HCT116 (cell line): ENCODE results near the gene CNTNAP2. TPM values are rescaled to one million over a fixed set of nuclear protein-coding genes. Genes with fewer than 3 reads are reported as not detected.

ENCODE experiments used
- ATAC-seq: fragments of 200-7000 bp; cut with Tn5 transposase; 2 replicates; pipeline ENCODE4 v1.9.1; 2020; ENCODE audit warnings: mild to moderate bottlenecking, moderate library complexity
- BruUV-seq: library from RNA; stranded (reverse); fragments of 400-500 nt; replicated peaks from 2 replicates; lab custom pipeline; 2021; lab: Mats Ljungman, UMichigan
- CTCF ChIA-PET: fragments of 300-600 bp; sonication (Branson Sonifier 250); formaldehyde crosslinking; loops from one replicate; lab custom pipeline; 2021; ENCODE audit warnings: antibody characterized with exemption; lab: Charles Lee
- POLR2A ChIA-PET: fragments of 300-600, 350-600 bp; sonication (Branson Sonifier 250); formaldehyde crosslinking; loops from one replicate; lab custom pipeline; 2021; ENCODE audit warnings: antibody characterized with exemption; lab: Charles Lee
- RAD21 ChIA-PET, 2 experiments: fragments of 300-600 bp; sonication (Branson Sonifier 250); formaldehyde crosslinking; loops; one replicate each; lab custom pipeline; 2023; ENCODE audit warnings: low total read pairs in 2 of 2; ENCODE audit not compliant: uncharacterized antibody in 2 of 2, unreplicated experiment in 2 of 2, low non-redundant PET in 1 of 2; lab: Charles Lee
- DNase-seq: peaks from one replicate; pipeline ENCODE4 v3.0.0-alpha.2; 2010; ENCODE audit warnings: low read depth, low spot score
- H2AFZ ChIP-seq: fragments of 200-600 bp; shearing (Covaris generic), sonication (generic); 2 replicates; pipeline ENCODE4 v1.6.1; 2017; ENCODE audit warnings: low read depth, mixed run types, mixed read lengths, antibody characterized with exemption, low read length; ENCODE audit not compliant: poor library complexity, severe bottlenecking
- H3K27ac ChIP-seq: 2 replicates; pipeline ENCODE4 v1.5.1; 2012; ENCODE audit warnings: low read depth, low read length
- H3K27me3 ChIP-seq: fragments of 200-600 bp; sonication (generic); 2 replicates; pipeline ENCODE4 v1.6.1; 2016; ENCODE audit warnings: mixed run types, low read length, mixed read lengths; ENCODE audit not compliant: insufficient read depth
- H3K36me3 ChIP-seq, 2 experiments: fragments of 200-500 bp in 1 of 2; fragments of 200-600 bp in 1 of 2; sonication (Bioruptor generic) in 1 of 2; sonication (generic) in 1 of 2; 2 replicates each; pipeline versions ENCODE4 v1.5.1 to v1.6.1; 2014 to 2016; ENCODE audit warnings: low read length in 2 of 2, inconsistent platforms in 1 of 2, mixed read lengths in 1 of 2, mixed run types in 1 of 2; ENCODE audit not compliant: insufficient read depth in 2 of 2, control insufficient read depth in 1 of 2
- H3K4me1 ChIP-seq, 2 experiments: fragments of 200-600 bp in 1 of 2; sonication (generic) in 1 of 2; 2 replicates each; pipeline versions ENCODE4 v1.5.1 to v1.6.1; 2012 to 2017; ENCODE audit warnings: low read length in 2 of 2, inconsistent platforms in 1 of 2, mild to moderate bottlenecking in 1 of 2, mixed read lengths in 1 of 2, mixed run types in 1 of 2, moderate library complexity in 1 of 2; ENCODE audit not compliant: insufficient read depth in 2 of 2, control insufficient read depth in 1 of 2
- H3K4me2 ChIP-seq: fragments of 200-600 bp; sonication (generic); 2 replicates; pipeline ENCODE4 v1.6.1; 2017; ENCODE audit warnings: mixed run types, low read length, mixed read lengths
- H3K4me3 ChIP-seq, 2 experiments: fragments of 200-600 bp in 1 of 2; sonication (generic) in 1 of 2; replicated peaks in 1 of 2; 2 replicates each; pipeline ENCODE4 v1.5.1; 2011 to 2016; ENCODE audit warnings: low read length in 2 of 2, control low read depth in 1 of 2, low read depth in 1 of 2, mild to moderate bottlenecking in 1 of 2, mixed read lengths in 1 of 2, mixed run types in 1 of 2
- H3K79me2 ChIP-seq: fragments of 200-600 bp; sonication (generic); 2 replicates; pipeline ENCODE4 v1.6.1; 2017; ENCODE audit warnings: mild to moderate bottlenecking, mixed run types, low read length, moderate library complexity, mixed read lengths; ENCODE audit not compliant: insufficient read depth
- H3K9ac ChIP-seq: fragments of 200-600 bp; sonication (generic); 2 replicates; pipeline ENCODE4 v1.6.1; 2016; ENCODE audit warnings: low read length, mixed read lengths
- H3K9me2 ChIP-seq: fragments of 200-600 bp; sonication (generic), shearing (Covaris generic); 2 replicates; pipeline ENCODE4 v1.6.1; 2017; ENCODE audit warnings: mixed run types, mild to moderate bottlenecking, moderate library complexity; ENCODE audit not compliant: insufficient read depth
- H3K9me3 ChIP-seq, 2 experiments: fragments of 200-500 bp in 1 of 2; fragments of 200-600 bp in 1 of 2; sonication (Bioruptor generic) in 1 of 2; sonication (generic) in 1 of 2; 2 replicates each; pipeline ENCODE4 v1.6.1; 2014 to 2017; ENCODE audit warnings: low read length in 2 of 2, mixed read lengths in 2 of 2, inconsistent platforms in 1 of 2, low read depth in 1 of 2, mild to moderate bottlenecking in 1 of 2, mixed run types in 1 of 2, moderate library complexity in 1 of 2; ENCODE audit not compliant: control insufficient read depth in 1 of 2, insufficient read depth in 1 of 2
- H4K20me1 ChIP-seq: fragments of 200-600 bp; sonication (generic), shearing (Covaris generic); 2 replicates; pipeline ENCODE4 v1.6.1; 2017; ENCODE audit warnings: mixed run types, mild to moderate bottlenecking, moderate library complexity; ENCODE audit not compliant: insufficient read depth
- ATF3 ChIP-seq: IDR thresholded peaks from 2 replicates; pipeline ENCODE4 v1.6.1; 2012
- CEBPB ChIP-seq: IDR thresholded peaks from 2 replicates; pipeline ENCODE4 v1.6.1; 2012; ENCODE audit warnings: low read depth
- CTCF ChIP-seq, 3 experiments: fragments of 200-600 bp in 1 of 3; sonication (generic) in 1 of 3; IDR thresholded peaks in 2 of 3; conservative IDR thresholded peaks in 1 of 3; 2 replicates each; pipeline ENCODE4 v1.5.1; 2012 to 2017; ENCODE audit warnings: low read depth in 2 of 3, low read length in 2 of 3, antibody characterized with exemption in 1 of 3, borderline replicate concordance in 1 of 3, control low read depth in 1 of 3, mild to moderate bottlenecking in 1 of 3, mixed read lengths in 1 of 3, mixed run types in 1 of 3, moderate library complexity in 1 of 3; ENCODE audit not compliant: insufficient read depth in 1 of 3
- EGR1 ChIP-seq: IDR thresholded peaks from 2 replicates; pipeline ENCODE4 v1.6.1; 2012; ENCODE audit warnings: low read depth
- ELF1 ChIP-seq: IDR thresholded peaks from 2 replicates; pipeline ENCODE4 v1.6.1; 2012; ENCODE audit warnings: low read depth, borderline replicate concordance
- EZH2 ChIP-seq: fragments of 200-600 bp; sonication (generic); IDR thresholded peaks from 2 replicates; pipeline ENCODE4 v1.6.1; 2017; ENCODE audit warnings: antibody characterized with exemption, mixed run types
- POLR2A ChIP-seq: IDR thresholded peaks from 2 replicates; pipeline ENCODE4 v1.7.0; 2011; ENCODE audit warnings: borderline replicate concordance; ENCODE audit not compliant: insufficient read depth, insufficient read length; ENCODE audit errors: extremely low read depth
- RAD21 ChIP-seq: IDR thresholded peaks from 2 replicates; pipeline ENCODE4 v1.6.1; 2012; ENCODE audit warnings: low read depth, mild to moderate bottlenecking
- REST ChIP-seq: IDR thresholded peaks from 2 replicates; pipeline ENCODE4 v1.6.1; 2012; ENCODE audit warnings: low read depth
- SIN3A ChIP-seq: IDR thresholded peaks from 2 replicates; pipeline ENCODE4 v1.6.1; 2012; ENCODE audit warnings: low read depth
- SP1 ChIP-seq: IDR thresholded peaks from 2 replicates; pipeline ENCODE4 v1.6.1; 2012; ENCODE audit warnings: low read depth
- SRF ChIP-seq: IDR thresholded peaks from 2 replicates; pipeline ENCODE4 v1.6.1; 2012; ENCODE audit warnings: low read depth
- TCF7L2 ChIP-seq: IDR thresholded peaks from 2 replicates; pipeline ENCODE4 v1.7.0; 2011; ENCODE audit warnings: borderline replicate concordance, inconsistent platforms; ENCODE audit not compliant: insufficient read depth, insufficient read length; ENCODE audit errors: extremely low read depth
- YY1 ChIP-seq: IDR thresholded peaks from 2 replicates; pipeline ENCODE4 v1.6.1; 2011; ENCODE audit warnings: low read length, low read depth, moderate library complexity, mild to moderate bottlenecking; ENCODE audit not compliant: insufficient replicate concordance; ENCODE audit errors: extremely low read depth
- ZNF274 ChIP-seq: fragments of 200-500 bp; sonication (Bioruptor generic); IDR thresholded peaks from 2 replicates; pipeline ENCODE4 v1.6.1; 2014; ENCODE audit warnings: mild to moderate bottlenecking, low read depth, low read length, inconsistent platforms
- intact Hi-C: fragments of 100-400 bp; cut with micrococcal nuclease; formaldehyde crosslinking; loops from 2 replicates; pipeline ENCODE4 v1.10.0; 2022
- total RNA-seq: library from RNA; stranded (reverse); gene quantifications from one replicate; pipeline ENCODE4 v1.2.1, GENCODE V29; 2021; ENCODE audit not compliant: unreplicated experiment

CNTNAP2 gene
- total RNA-seq, 1 experiment from 2014 or later = 0.37 TPM

DNA sequence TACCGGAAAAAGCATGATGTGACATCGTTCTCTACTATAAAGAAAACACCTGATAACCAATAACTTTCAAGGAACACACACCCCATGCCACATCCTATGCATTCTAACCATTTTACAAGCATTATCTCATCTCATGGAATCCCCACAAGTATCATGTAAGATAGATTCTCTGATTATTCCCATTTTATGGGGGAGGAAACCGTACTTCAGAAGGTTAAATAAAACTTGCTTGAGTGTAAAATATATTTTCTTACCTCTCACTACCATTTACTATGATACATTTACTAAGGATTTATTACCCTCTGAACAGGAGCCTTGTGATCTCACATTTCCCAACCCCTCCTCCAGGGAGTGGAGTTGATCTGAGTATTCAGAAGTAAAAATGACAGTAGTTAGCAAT, 522.7 kb downstream of the CNTNAP2 start:
- no peak for TF ChIP-seq ATF3
- TF ChIP-seq SIN3A = no peak
- no peak for TF ChIP-seq POLR2A
- TF ChIP-seq, all 23 proteins: peak for 0
- H3K4me1 ChIP-seq = no peaks in the 10 kb centered on the region
- ChIA-PET POLR2A (no interaction called here), CTCF (no interaction called here), RAD21 (no interaction called here)
- H3K9me2 ChIP-seq = no peaks in the 10 kb centered on the region
- H3K4me3 ChIP-seq = no peak overlapping the region
- BruUV-seq = no TSS peak
- no peak overlapping the region for H3K9ac ChIP-seq
- intact Hi-C loops = no loop called here
- H3K9me3 ChIP-seq = peaks cover 3 to 21% of the 10 kb centered on the region in 2 experiments; a peak in 2 of 4 replicates
- no peaks in the 10 kb centered on the region for H4K20me1 ChIP-seq
- H3K4me2 ChIP-seq = no peak overlapping the region
- no peaks in the 10 kb centered on the region for H3K79me2 ChIP-seq
- no peaks in the 10 kb centered on the region for H3K27me3 ChIP-seq
- no peak overlapping the region for H3K27ac ChIP-seq
- no peak for DNase-seq
- H3K36me3 ChIP-seq = no peaks in the 10 kb centered on the region
- ATAC-seq = no peak
- H2AFZ ChIP-seq = no peak overlapping the region

DNA sequence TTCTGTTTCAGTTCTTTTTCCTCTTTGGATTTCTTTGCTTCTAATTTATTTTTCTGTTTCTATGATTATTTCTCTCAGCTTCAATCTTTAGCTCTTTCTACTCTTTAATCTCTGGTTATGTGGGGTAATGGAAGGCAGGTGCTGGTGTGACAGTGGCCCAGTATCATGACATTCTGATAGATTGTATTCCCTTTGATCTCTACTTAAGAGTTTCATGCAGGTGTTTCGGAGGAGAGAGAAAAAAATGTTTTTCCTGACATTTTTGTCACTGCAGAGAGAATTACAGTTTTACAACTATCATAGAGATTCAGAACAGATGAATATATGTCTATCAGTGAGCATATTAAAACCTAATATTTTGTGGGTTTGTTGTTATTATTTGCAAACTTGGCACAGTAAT, 524.9 kb downstream of the CNTNAP2 start:
- H3K36me3 ChIP-seq = no peaks in the 10 kb centered on the region
- H2AFZ ChIP-seq = no peak overlapping the region
- ChIA-PET POLR2A (no interaction called here), CTCF (no interaction called here), RAD21 (no interaction called here)
- no peaks in the 10 kb centered on the region for H3K79me2 ChIP-seq
- DNase-seq (no peak), ATAC-seq (no peak)
- H3K4me3 ChIP-seq = no peak overlapping the region
- peaks cover 3 to 20% of the 10 kb centered on the region in 2 experiments; a peak in 2 of 4 replicates for H3K9me3 ChIP-seq
- intact Hi-C loops = no loop called here
- H3K9ac ChIP-seq = no peak overlapping the region
- no peak overlapping the region for H3K27ac ChIP-seq
- no TSS peak for BruUV-seq
- no peaks in the 10 kb centered on the region for H3K27me3 ChIP-seq
- H3K4me2 ChIP-seq = no peak overlapping the region
- no peaks in the 10 kb centered on the region for H3K4me1 ChIP-seq
- TF ChIP-seq RAD21 (no peak), TCF7L2 (no peak), EGR1 (no peak), ELF1 (no peak), SRF (no peak), REST (no peak), YY1 (no peak), CTCF (IDR thresholded peaks at IDR 0.05 in 2 of 3, conservative IDR thresholded peaks at IDR 0.05 in 1 of 3; ENCODE audit: borderline replicate concordance in 1 of 3, insufficient read depth in 1 of 3, low read depth in 2 of 3, low read length in 2 of 3) (no peak), EZH2 (no peak), ZNF274 (no peak), CEBPB (no peak), SP1 (no peak)
- H4K20me1 ChIP-seq = no peaks in the 10 kb centered on the region
- H3K9me2 ChIP-seq = no peaks in the 10 kb centered on the region
